Neural cell (in vitro differentiated cells): Measurements from ENCODE around the gene IRF1. TPM values are rescaled to one million over a fixed set of nuclear protein-coding genes. Genes with fewer than 3 reads are reported as not detected.

Source experiments
- H2AFZ ChIP-seq: fragments of 200-600, 300-800 bp; sonication (generic), shearing (Covaris generic); 2 replicates; pipeline ENCODE4 v1.6.0; 2014; ENCODE audit warnings: low read depth, mild to moderate bottlenecking, antibody characterized with exemption, low read length, moderate library complexity
- H3F3A ChIP-seq: fragments of 200-600 bp; shearing (Covaris generic); 2 replicates; pipeline ENCODE4 v1.6.1; 2016; ENCODE audit warnings: mild to moderate bottlenecking, moderate library complexity, mixed read lengths, antibody characterized with exemption, low read length; ENCODE audit not compliant: insufficient read depth, poor library complexity, severe bottlenecking
- H3K27ac ChIP-seq: fragments of 200-600, 300-800 bp; sonication (generic), shearing (Covaris generic); 2 replicates; pipeline ENCODE4 v1.5.1; 2014; ENCODE audit warnings: mild to moderate bottlenecking, low read length, moderate library complexity
- H3K27me3 ChIP-seq: fragments of 300-800, 200-600 bp; sonication (generic), shearing (Covaris generic); 2 replicates; pipeline ENCODE4 v1.6.0; 2014; ENCODE audit warnings: mild to moderate bottlenecking, low read depth, low read length, moderate library complexity; ENCODE audit not compliant: insufficient read depth
- H3K36me3 ChIP-seq: fragments of 300-800, 200-600 bp; sonication (generic), shearing (Covaris generic); 2 replicates; pipeline ENCODE4 v1.5.1; 2014; ENCODE audit warnings: mild to moderate bottlenecking, antibody characterized with exemption, low read length, moderate library complexity; ENCODE audit not compliant: insufficient read depth
- H3K4me2 ChIP-seq: fragments of 300-800, 200-600 bp; sonication (generic), shearing (Covaris generic); 2 replicates; pipeline ENCODE4 v1.6.0; 2014; ENCODE audit warnings: mild to moderate bottlenecking, low read length
- H3K4me3 ChIP-seq: fragments of 300-800, 200-600 bp; sonication (generic), shearing (Covaris generic); 2 replicates; pipeline ENCODE4 v1.5.1; 2014; ENCODE audit warnings: mild to moderate bottlenecking, low read length, moderate library complexity
- H3K79me2 ChIP-seq: fragments of 200-600 bp; shearing (Covaris generic); replicated peaks from 2 replicates; pipeline ENCODE4 v1.6.0; 2014; ENCODE audit warnings: mild to moderate bottlenecking, low read length, moderate library complexity; ENCODE audit not compliant: insufficient read depth
- H3K9ac ChIP-seq: fragments of 300-800, 200-600 bp; sonication (generic), shearing (Covaris generic); 2 replicates; pipeline ENCODE4 v1.6.1; 2016; ENCODE audit warnings: mild to moderate bottlenecking, low read length, mixed read lengths
- H3K9me2 ChIP-seq: fragments of 200-600 bp; shearing (Covaris generic); 2 replicates; pipeline ENCODE4 v1.6.1; 2016; ENCODE audit warnings: mild to moderate bottlenecking, low read length, mixed read lengths; ENCODE audit not compliant: insufficient read depth
- H3K9me3 ChIP-seq: fragments of 200-600, 300-800 bp; sonication (generic), shearing (Covaris generic); 2 replicates; pipeline ENCODE4 v1.6.1; 2016; ENCODE audit warnings: mild to moderate bottlenecking, mixed run types, low read length, moderate library complexity, mixed read lengths
- H4K20me1 ChIP-seq: fragments of 200-600 bp; shearing (Covaris generic); 2 replicates; pipeline ENCODE4 v1.6.1; 2016; ENCODE audit warnings: mild to moderate bottlenecking, mixed run types; ENCODE audit not compliant: insufficient read depth
- EP300 ChIP-seq: fragments of 450-650 bp; conservative IDR thresholded peaks from 2 replicates; pipeline ENCODE4 v1.6.1; 2014; ENCODE audit warnings: antibody characterized with exemption, mild to moderate bottlenecking, moderate library complexity; ENCODE audit not compliant: poor library complexity, severe bottlenecking
- EZH2 ChIP-seq: fragments of 200-600, 300-800 bp; shearing (Covaris generic), sonication (generic); IDR thresholded peaks from 2 replicates; pipeline ENCODE4 v1.6.1; 2014; ENCODE audit warnings: antibody characterized with exemption, low read length, borderline replicate concordance, mild to moderate bottlenecking; ENCODE audit not compliant: insufficient read depth, poor library complexity, severe bottlenecking
- MXI1 ChIP-seq: fragments of 450-650 bp; conservative IDR thresholded peaks from 2 replicates; pipeline ENCODE4 v1.6.1; 2014; ENCODE audit warnings: antibody characterized with exemption, mild to moderate bottlenecking; ENCODE audit not compliant: poor library complexity, severe bottlenecking
- POLR2AphosphoS5 ChIP-seq: IDR thresholded peaks from 2 replicates; pipeline ENCODE4 v1.6.1; 2012
- RAD21 ChIP-seq: fragments of 450-650 bp; conservative IDR thresholded peaks from 2 replicates; pipeline ENCODE4 v1.6.1; 2014; ENCODE audit warnings: antibody characterized with exemption, mild to moderate bottlenecking, moderate library complexity
- SMC3 ChIP-seq: fragments of 450-650 bp; conservative IDR thresholded peaks from 2 replicates; pipeline ENCODE4 v1.6.1; 2014; ENCODE audit warnings: antibody characterized with exemption, mild to moderate bottlenecking, moderate library complexity; ENCODE audit not compliant: poor library complexity
- TAF1 ChIP-seq: IDR thresholded peaks from 2 replicates; pipeline ENCODE4 v1.6.1; 2012; ENCODE audit warnings: low read depth
- polyA plus RNA-seq: library from polyadenylated mRNA; depleted of rRNA; stranded (reverse); fragments of >200 nt; gene quantifications from 2 replicates; pipeline ENCODE4 v1.2.3, GENCODE V29; 2014
- TF ChIP-seq, protein P1 (sequence below): IDR thresholded peaks from 2 replicates; pipeline ENCODE4 v1.6.1; 2012; ENCODE audit warnings: borderline replicate concordance
- TF ChIP-seq, protein P2 (sequence below): fragments of 450-650 bp; IDR thresholded peaks from 2 replicates; pipeline ENCODE4 v1.5.1; 2014; ENCODE audit warnings: antibody characterized with exemption, mild to moderate bottlenecking, moderate library complexity; ENCODE audit not compliant: poor library complexity, severe bottlenecking

IRF1 gene
- polyA plus RNA-seq, 1 donor from 2014 or later = 0.67 TPM

GRCh38 chr5:132498686-132499271 is 8.2 kb upstream of the IRF1 start:
- Histone ChIP-seq H3K36me3 (no peaks in the 10 kb centered on the region), H3K27ac (no peak overlapping the region), H4K20me1 (no peaks in the 10 kb centered on the region), H3K4me3 (no peak overlapping the region), H3K27me3 (peaks cover 37% of the 10 kb centered on the region), H3K9me2 (no peaks in the 10 kb centered on the region), H2AFZ (no peak overlapping the region), H3K9me3 (no peaks in the 10 kb centered on the region), H3K9ac (no peak overlapping the region), H3F3A (no peaks in the 10 kb centered on the region), H3K4me2 (no peak overlapping the region), H3K79me2 (no peaks in the 10 kb centered on the region)
- TF ChIP-seq SMC3 = no peak
- no peak for TF ChIP-seq EP300

- Histone ChIP-seq H2AFZ (no peak overlapping the region), H3K27me3 (peaks cover 43% of the 10 kb centered on the region), H3K9ac (no peak overlapping the region), H3K9me2 (no peaks in the 10 kb centered on the region), H3K79me2 (no peaks in the 10 kb centered on the region), H3K4me3 (no peak overlapping the region), H3K9me3 (no peaks in the 10 kb centered on the region), H3F3A (no peaks in the 10 kb centered on the region), H3K27ac (no peak overlapping the region), H3K36me3 (no peaks in the 10 kb centered on the region), H3K4me2 (no peak overlapping the region), H4K20me1 (no peaks in the 10 kb centered on the region)
- TF ChIP-seq RAD21 = no peak
- TF ChIP-seq TAF1 = no peak
- no peak for TF ChIP-seq POLR2AphosphoS5
- no peak for TF ChIP-seq MXI1
- no peak for TF ChIP-seq EZH2
- TF ChIP-seq, protein P1, sequence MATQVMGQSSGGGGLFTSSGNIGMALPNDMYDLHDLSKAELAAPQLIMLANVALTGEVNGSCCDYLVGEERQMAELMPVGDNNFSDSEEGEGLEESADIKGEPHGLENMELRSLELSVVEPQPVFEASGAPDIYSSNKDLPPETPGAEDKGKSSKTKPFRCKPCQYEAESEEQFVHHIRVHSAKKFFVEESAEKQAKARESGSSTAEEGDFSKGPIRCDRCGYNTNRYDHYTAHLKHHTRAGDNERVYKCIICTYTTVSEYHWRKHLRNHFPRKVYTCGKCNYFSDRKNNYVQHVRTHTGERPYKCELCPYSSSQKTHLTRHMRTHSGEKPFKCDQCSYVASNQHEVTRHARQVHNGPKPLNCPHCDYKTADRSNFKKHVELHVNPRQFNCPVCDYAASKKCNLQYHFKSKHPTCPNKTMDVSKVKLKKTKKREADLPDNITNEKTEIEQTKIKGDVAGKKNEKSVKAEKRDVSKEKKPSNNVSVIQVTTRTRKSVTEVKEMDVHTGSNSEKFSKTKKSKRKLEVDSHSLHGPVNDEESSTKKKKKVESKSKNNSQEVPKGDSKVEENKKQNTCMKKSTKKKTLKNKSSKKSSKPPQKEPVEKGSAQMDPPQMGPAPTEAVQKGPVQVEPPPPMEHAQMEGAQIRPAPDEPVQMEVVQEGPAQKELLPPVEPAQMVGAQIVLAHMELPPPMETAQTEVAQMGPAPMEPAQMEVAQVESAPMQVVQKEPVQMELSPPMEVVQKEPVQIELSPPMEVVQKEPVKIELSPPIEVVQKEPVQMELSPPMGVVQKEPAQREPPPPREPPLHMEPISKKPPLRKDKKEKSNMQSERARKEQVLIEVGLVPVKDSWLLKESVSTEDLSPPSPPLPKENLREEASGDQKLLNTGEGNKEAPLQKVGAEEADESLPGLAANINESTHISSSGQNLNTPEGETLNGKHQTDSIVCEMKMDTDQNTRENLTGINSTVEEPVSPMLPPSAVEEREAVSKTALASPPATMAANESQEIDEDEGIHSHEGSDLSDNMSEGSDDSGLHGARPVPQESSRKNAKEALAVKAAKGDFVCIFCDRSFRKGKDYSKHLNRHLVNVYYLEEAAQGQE = no peak
- no peak for TF ChIP-seq SMC3
- TF ChIP-seq, protein P2, sequence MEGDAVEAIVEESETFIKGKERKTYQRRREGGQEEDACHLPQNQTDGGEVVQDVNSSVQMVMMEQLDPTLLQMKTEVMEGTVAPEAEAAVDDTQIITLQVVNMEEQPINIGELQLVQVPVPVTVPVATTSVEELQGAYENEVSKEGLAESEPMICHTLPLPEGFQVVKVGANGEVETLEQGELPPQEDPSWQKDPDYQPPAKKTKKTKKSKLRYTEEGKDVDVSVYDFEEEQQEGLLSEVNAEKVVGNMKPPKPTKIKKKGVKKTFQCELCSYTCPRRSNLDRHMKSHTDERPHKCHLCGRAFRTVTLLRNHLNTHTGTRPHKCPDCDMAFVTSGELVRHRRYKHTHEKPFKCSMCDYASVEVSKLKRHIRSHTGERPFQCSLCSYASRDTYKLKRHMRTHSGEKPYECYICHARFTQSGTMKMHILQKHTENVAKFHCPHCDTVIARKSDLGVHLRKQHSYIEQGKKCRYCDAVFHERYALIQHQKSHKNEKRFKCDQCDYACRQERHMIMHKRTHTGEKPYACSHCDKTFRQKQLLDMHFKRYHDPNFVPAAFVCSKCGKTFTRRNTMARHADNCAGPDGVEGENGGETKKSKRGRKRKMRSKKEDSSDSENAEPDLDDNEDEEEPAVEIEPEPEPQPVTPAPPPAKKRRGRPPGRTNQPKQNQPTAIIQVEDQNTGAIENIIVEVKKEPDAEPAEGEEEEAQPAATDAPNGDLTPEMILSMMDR = no peak
- TF ChIP-seq EP300 = no peak
Observed at GRCh38 chr5:132498152-132498551, 7.6 kb upstream of the IRF1 start.
